MM.1S (cell line): Measurements from ENCODE around the gene TCERG1L.

Experiments
- CTCF ChIP-seq: fragments of 300-600 bp; sonication (generic); IDR thresholded peaks from 2 replicates; pipeline ENCODE4 v1.5.1; 2016; ENCODE audit warnings: antibody characterized with exemption, low read length, mixed read lengths
- EZH2 ChIP-seq: fragments of 300-600 bp; sonication (generic); optimal IDR thresholded peaks from 2 replicates; pipeline ENCODE3; 2017; ENCODE audit warnings: low read depth, mild to moderate bottlenecking, antibody characterized with exemption, low read length, mixed read lengths
- EZH2phosphoT487 ChIP-seq: fragments of 300-600 bp; sonication (generic); IDR thresholded peaks from 2 replicates; pipeline ENCODE4 v1.6.1; 2018; ENCODE audit warnings: antibody characterized with exemption, low read length

- TF ChIP-seq CTCF (no peak), EZH2 (no peak), EZH2phosphoT487 (no peak)
These were observed 35.8 kb downstream of the TCERG1L start for GRCh38 chr10:131275691-131276090.
